WTC11 (cell line): ENCODE measurements around the gene DNAAF8.

Experiments used
- AFF4 ChIP-seq: sonication (generic); formaldehyde crosslinking; IDR thresholded peaks from 2 replicates; pipeline ENCODE4 v1.8.1; 2023; ENCODE audit warnings: mild to moderate bottlenecking, missing genetic modification reagents, borderline replicate concordance
- ATF2 ChIP-seq: sonication (generic); formaldehyde crosslinking; IDR thresholded peaks from 2 replicates; pipeline ENCODE4 v1.8.1; 2022; ENCODE audit warnings: low read depth, missing genetic modification reagents, borderline replicate concordance
- CREM ChIP-seq: sonication (generic); formaldehyde crosslinking; IDR thresholded peaks from 2 replicates; pipeline ENCODE4 v1.8.1; 2022; ENCODE audit warnings: mild to moderate bottlenecking, missing genetic modification reagents, moderate library complexity
- CTCF ChIP-seq: fragments of 200-600 bp; IDR thresholded peaks from 2 replicates; pipeline ENCODE4 v1.8.0; 2022; ENCODE audit warnings: antibody characterized with exemption
- E2F4 ChIP-seq: sonication (generic); formaldehyde crosslinking; IDR thresholded peaks from 2 replicates; pipeline ENCODE4 v1.8.1; 2022; ENCODE audit warnings: low read depth, mild to moderate bottlenecking, moderate library complexity, missing genetic modification reagents, borderline replicate concordance
- ETV6 ChIP-seq: sonication (generic); formaldehyde crosslinking; IDR thresholded peaks from 2 replicates; pipeline ENCODE4 v1.8.1; 2022; ENCODE audit warnings: mild to moderate bottlenecking, missing genetic modification reagents
- NFYB ChIP-seq: sonication (generic); formaldehyde crosslinking; conservative IDR thresholded peaks from 2 replicates; pipeline ENCODE4 v1.8.0; 2022; ENCODE audit warnings: low read depth, missing genetic modification reagents
- NR2C2 ChIP-seq: sonication (generic); formaldehyde crosslinking; IDR thresholded peaks from 2 replicates; pipeline ENCODE4 v1.8.0; 2022; ENCODE audit warnings: mild to moderate bottlenecking, missing genetic modification reagents
- PRDM15 ChIP-seq: sonication (generic); formaldehyde crosslinking; IDR thresholded peaks from 2 replicates; pipeline ENCODE4 v1.8.0; 2022; ENCODE audit warnings: missing genetic modification reagents
- STAT6 ChIP-seq: sonication (generic); formaldehyde crosslinking; conservative IDR thresholded peaks from 2 replicates; pipeline ENCODE4 v1.8.1; 2023; ENCODE audit warnings: mild to moderate bottlenecking, low read depth, missing genetic modification reagents, moderate library complexity
- TCF7 ChIP-seq: sonication (generic); formaldehyde crosslinking; IDR thresholded peaks from 2 replicates; pipeline ENCODE4 v1.8.0; 2022; ENCODE audit warnings: mild to moderate bottlenecking, low read depth, missing genetic modification reagents, moderate library complexity
- USF2 ChIP-seq: sonication (generic); formaldehyde crosslinking; IDR thresholded peaks from 2 replicates; pipeline ENCODE4 v1.8.1; 2023; ENCODE audit warnings: mild to moderate bottlenecking, missing genetic modification reagents, moderate library complexity
- TF ChIP-seq, protein P1 (sequence below): sonication (generic); formaldehyde crosslinking; IDR thresholded peaks from 2 replicates; pipeline ENCODE4 v1.8.1; 2022; ENCODE audit warnings: missing genetic modification reagents, borderline replicate concordance
- TF ChIP-seq, protein P2 (sequence below): sonication (generic); formaldehyde crosslinking; IDR thresholded peaks from 2 replicates; pipeline ENCODE4 v1.8.0; 2022; ENCODE audit warnings: mild to moderate bottlenecking, missing genetic modification reagents

DNA sequence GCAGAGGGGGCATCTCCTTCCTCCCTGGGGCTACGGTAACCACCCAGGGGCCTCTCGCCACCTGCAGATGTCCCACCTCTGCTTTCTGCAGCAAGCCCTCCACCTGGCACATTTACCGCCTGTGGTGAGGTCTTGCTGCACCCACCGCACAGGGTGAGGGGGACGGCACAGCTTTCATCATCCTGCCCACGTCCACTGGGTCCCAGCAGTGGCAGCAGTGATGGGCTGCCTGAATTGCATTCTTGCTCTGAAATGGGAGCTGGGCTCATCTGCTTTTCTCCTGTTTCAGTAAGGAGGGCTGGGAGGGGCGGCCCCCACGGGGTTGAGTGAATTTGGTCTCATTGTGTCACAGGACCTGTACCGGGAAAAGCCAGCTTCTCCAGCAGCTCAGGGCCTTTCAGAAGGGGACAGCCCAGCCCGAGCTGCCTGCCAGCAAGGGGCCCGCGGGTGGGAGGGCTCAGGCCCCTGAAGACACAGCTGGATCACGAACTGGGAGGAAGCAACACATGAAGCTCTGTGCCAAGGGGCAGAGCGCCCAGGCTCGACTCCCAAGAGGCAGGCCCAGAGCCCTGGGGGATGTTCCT is 12.7 kb downstream of the DNAAF8 start:
- TF ChIP-seq CTCF = no peak
- TF ChIP-seq STAT6 (CRISPR knock-in tag) = no peak
- TF ChIP-seq ATF2 (CRISPR knock-in tag) = no peak
- no peak for TF ChIP-seq TCF7 (CRISPR knock-in tag)
- TF ChIP-seq, protein P1, sequence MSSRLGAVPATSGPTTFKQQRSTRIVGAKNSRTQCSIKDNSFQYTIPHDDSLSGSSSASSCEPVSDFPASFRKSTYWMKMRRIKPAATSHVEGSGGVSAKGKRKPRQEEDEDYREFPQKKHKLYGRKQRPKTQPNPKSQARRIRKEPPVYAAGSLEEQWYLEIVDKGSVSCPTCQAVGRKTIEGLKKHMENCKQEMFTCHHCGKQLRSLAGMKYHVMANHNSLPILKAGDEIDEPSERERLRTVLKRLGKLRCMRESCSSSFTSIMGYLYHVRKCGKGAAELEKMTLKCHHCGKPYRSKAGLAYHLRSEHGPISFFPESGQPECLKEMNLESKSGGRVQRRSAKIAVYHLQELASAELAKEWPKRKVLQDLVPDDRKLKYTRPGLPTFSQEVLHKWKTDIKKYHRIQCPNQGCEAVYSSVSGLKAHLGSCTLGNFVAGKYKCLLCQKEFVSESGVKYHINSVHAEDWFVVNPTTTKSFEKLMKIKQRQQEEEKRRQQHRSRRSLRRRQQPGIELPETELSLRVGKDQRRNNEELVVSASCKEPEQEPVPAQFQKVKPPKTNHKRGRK (CRISPR knock-in tag) = no peak
- no peak for TF ChIP-seq NFYB (CRISPR knock-in tag)
- TF ChIP-seq USF2 (CRISPR knock-in tag) = no peak
- TF ChIP-seq ETV6 (CRISPR knock-in tag) = no peak
- no peak for TF ChIP-seq PRDM15 (CRISPR knock-in tag)
- TF ChIP-seq AFF4 (CRISPR knock-in tag) = no peak
- TF ChIP-seq CREM (CRISPR knock-in tag) = no peak
- TF ChIP-seq, protein P2, sequence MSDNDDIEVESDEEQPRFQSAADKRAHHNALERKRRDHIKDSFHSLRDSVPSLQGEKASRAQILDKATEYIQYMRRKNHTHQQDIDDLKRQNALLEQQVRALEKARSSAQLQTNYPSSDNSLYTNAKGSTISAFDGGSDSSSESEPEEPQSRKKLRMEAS = no peak
- no peak for TF ChIP-seq E2F4 (CRISPR knock-in tag)
- no peak for TF ChIP-seq NR2C2 (CRISPR knock-in tag)
